ENCODE data around the gene NDST3.

DNA sequence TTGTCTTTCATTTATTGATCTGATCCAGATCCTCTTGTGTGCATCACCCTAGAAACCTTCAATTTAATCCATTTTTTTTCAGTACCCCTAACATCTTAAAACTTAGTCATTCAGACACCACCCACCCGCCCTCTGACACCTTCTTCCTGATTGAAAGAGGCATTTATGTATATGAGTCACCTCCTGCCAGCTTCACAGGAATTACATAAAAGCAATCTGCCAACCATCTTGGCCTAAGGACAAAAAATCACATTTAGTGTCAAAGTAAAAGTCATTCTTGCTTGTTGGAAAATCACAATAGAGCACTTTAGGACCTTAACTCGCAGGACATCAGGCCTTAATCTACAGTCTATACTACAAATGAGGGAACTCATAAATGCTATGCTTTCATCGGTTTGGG is 52.1 kb downstream of the NDST3 start:
- TF ChIP-seq, protein P1, sequence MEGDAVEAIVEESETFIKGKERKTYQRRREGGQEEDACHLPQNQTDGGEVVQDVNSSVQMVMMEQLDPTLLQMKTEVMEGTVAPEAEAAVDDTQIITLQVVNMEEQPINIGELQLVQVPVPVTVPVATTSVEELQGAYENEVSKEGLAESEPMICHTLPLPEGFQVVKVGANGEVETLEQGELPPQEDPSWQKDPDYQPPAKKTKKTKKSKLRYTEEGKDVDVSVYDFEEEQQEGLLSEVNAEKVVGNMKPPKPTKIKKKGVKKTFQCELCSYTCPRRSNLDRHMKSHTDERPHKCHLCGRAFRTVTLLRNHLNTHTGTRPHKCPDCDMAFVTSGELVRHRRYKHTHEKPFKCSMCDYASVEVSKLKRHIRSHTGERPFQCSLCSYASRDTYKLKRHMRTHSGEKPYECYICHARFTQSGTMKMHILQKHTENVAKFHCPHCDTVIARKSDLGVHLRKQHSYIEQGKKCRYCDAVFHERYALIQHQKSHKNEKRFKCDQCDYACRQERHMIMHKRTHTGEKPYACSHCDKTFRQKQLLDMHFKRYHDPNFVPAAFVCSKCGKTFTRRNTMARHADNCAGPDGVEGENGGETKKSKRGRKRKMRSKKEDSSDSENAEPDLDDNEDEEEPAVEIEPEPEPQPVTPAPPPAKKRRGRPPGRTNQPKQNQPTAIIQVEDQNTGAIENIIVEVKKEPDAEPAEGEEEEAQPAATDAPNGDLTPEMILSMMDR (conservative IDR thresholded peaks at IDR 0.05; ENCODE audit: low read depth, low read length), result no peak
- TF ChIP-seq EZH2 (IDR thresholded peaks at IDR 0.05; ENCODE audit: low read length, unreplicated experiment) (no peak), EZH2phosphoT487 (IDR thresholded peaks at IDR 0.05; ENCODE audit: borderline replicate concordance, low read length) (no peak)
